HepG2 (cell line): Measurements from ENCODE around the gene TBC1D16. TPM values are rescaled to one million over a fixed set of nuclear protein-coding genes. Genes with fewer than 3 reads are reported as not detected.

Experiments
- ATAC-seq: fragments of 200-7000 bp; cut with Tn5 transposase; 3 replicates; pipeline ENCODE4 v1.9.1; 2020; ENCODE audit warnings: mild to moderate bottlenecking, moderate library complexity
- BruUV-seq: library from RNA; stranded (reverse); fragments of 400-500 nt; replicated peaks from 2 replicates; lab custom pipeline; 2021; lab: Mats Ljungman, UMichigan
- CTCF ChIA-PET: fragments of 300-600 bp; formaldehyde crosslinking; extraction: SDS; loops from one replicate; lab custom pipeline; 2021; ENCODE audit warnings: low total read pairs, inconsistent platforms, low intra/inter-chr PET ratio; lab: Yijun Ruan, JAX
- POLR2A ChIA-PET: fragments of 350-600 bp; sonication (Branson Sonifier 250); formaldehyde crosslinking; loops from one replicate; lab custom pipeline; 2020; ENCODE audit warnings: antibody characterized with exemption, inconsistent platforms; lab: Yijun Ruan, JAX
- DNase-seq: peaks from one replicate; pipeline ENCODE4 v3.0.0-alpha.2; 2015; ENCODE audit warnings: low spot score
- FAIRE-seq: peaks from 3 replicates; lab custom pipeline; 2011; peaks lifted over from hg19 to GRCh38; lab: Jason Lieb, UNC
- H2AFZ ChIP-seq: one replicate; pipeline ENCODE4 v1.6.1; 2011; ENCODE audit warnings: low read length, inconsistent platforms
- H3K27ac ChIP-seq: fragments of 300-600 bp; 3 replicates; pipeline ENCODE4 v1.8.0; 2011; ENCODE audit warnings: mixed run types, mild to moderate bottlenecking, mixed read lengths, low read length, inconsistent platforms; ENCODE audit not compliant: insufficient read depth; ENCODE audit errors: extremely low read length
- H3K27me3 ChIP-seq, 2 experiments: fragments of 200-600 bp in 1 of 2; 2 replicates in 1 of 2; 3 replicates in 1 of 2; pipeline versions ENCODE4 v1.6.0 to v1.8.0; 2011; ENCODE audit warnings: low read length in 2 of 2, mild to moderate bottlenecking in 2 of 2, moderate library complexity in 2 of 2, inconsistent platforms in 1 of 2; ENCODE audit not compliant: insufficient read depth in 2 of 2, control insufficient read depth in 1 of 2
- H3K36me3 ChIP-seq, 2 experiments: fragments of 200-600 bp in 1 of 2; replicated peaks in 1 of 2; 2 replicates in 1 of 2; 3 replicates in 1 of 2; pipeline versions ENCODE4 v1.5.1 to v1.8.0; 2011; ENCODE audit warnings: low read length in 2 of 2, inconsistent platforms in 1 of 2; ENCODE audit not compliant: insufficient read depth in 2 of 2, control insufficient read depth in 1 of 2
- H3K4me1 ChIP-seq: 2 replicates; pipeline ENCODE4 v1.5.1; 2012; ENCODE audit warnings: low read length, inconsistent platforms; ENCODE audit not compliant: insufficient read depth
- H3K4me2 ChIP-seq: 2 replicates; pipeline ENCODE4 v1.6.0; 2011; ENCODE audit warnings: low read depth, low read length, inconsistent platforms
- H3K4me3 ChIP-seq, 3 experiments: fragments of 200-600 bp in 1 of 3; sonication (generic), shearing (Covaris generic) in 1 of 3; replicated peaks in 1 of 3; 2 replicates each; pipeline ENCODE4 v1.5.1; 2011 to 2016; ENCODE audit warnings: low read length in 3 of 3, inconsistent platforms in 2 of 3, low read depth in 2 of 3, mild to moderate bottlenecking in 2 of 3, control low read depth in 1 of 3, mixed read lengths in 1 of 3; ENCODE audit not compliant: insufficient read depth in 1 of 3
- H3K79me2 ChIP-seq: one replicate; pipeline ENCODE4 v1.6.1; 2011; ENCODE audit warnings: low read length, inconsistent platforms; ENCODE audit not compliant: insufficient read depth
- H3K9ac ChIP-seq: 2 replicates; pipeline ENCODE4 v1.6.0; 2011; ENCODE audit warnings: mild to moderate bottlenecking, low read depth, low read length, inconsistent platforms; ENCODE audit not compliant: insufficient read depth
- H3K9me3 ChIP-seq: 2 replicates; pipeline ENCODE4 v1.5.1; 2012; ENCODE audit warnings: mild to moderate bottlenecking, low read length
- H4K20me1 ChIP-seq: 2 replicates; pipeline ENCODE4 v1.6.0; 2011; ENCODE audit warnings: inconsistent platforms, mild to moderate bottlenecking, low read length, moderate library complexity; ENCODE audit not compliant: insufficient read depth
- AHDC1 ChIP-seq: sonication (generic); formaldehyde crosslinking; IDR thresholded peaks from 2 replicates; pipeline ENCODE4 v1.5.1; 2020; ENCODE audit warnings: mild to moderate bottlenecking, missing genetic modification reagents, borderline replicate concordance
- AKAP8 ChIP-seq: sonication (generic); formaldehyde crosslinking; IDR thresholded peaks from 2 replicates; pipeline ENCODE4 v1.5.1; 2020; ENCODE audit warnings: mild to moderate bottlenecking, missing genetic modification reagents
- ATF4 ChIP-seq, 2 experiments: fragments of 450-650 bp in 1 of 2; sonication (generic) in 1 of 2; formaldehyde crosslinking; IDR thresholded peaks; 2 replicates each; pipeline versions ENCODE4 v1.5.0 to v1.8.0; 2020 to 2022; ENCODE audit warnings: mild to moderate bottlenecking in 1 of 2, missing genetic modification reagents in 1 of 2
- CHD2 ChIP-seq: IDR thresholded peaks from 2 replicates; pipeline ENCODE4 v1.6.1; 2011; ENCODE audit warnings: low read depth, low read length, improper control_type of control experiment
- FOXA1 ChIP-seq, 2 experiments: fragments of 450-650 bp in 1 of 2; sonication (generic) in 1 of 2; formaldehyde crosslinking in 1 of 2; IDR thresholded peaks; 2 replicates each; pipeline versions ENCODE4 v1.4.0 to v1.6.1; 2016 to 2020; ENCODE audit warnings: missing genetic modification reagents in 1 of 2
- FOXK1 ChIP-seq: sonication (generic); formaldehyde crosslinking; IDR thresholded peaks from 2 replicates; pipeline ENCODE4 v1.4.0; 2020; ENCODE audit warnings: low read depth, missing genetic modification reagents, borderline replicate concordance
- FOXP1 ChIP-seq, 2 experiments: fragments of 450-650 bp in 1 of 2; IDR thresholded peaks; 2 replicates each; pipeline ENCODE4 v1.6.1; 2017 to 2018; ENCODE audit warnings: antibody characterized with exemption in 1 of 2
- ISL2 ChIP-seq: sonication (generic); formaldehyde crosslinking; IDR thresholded peaks from 2 replicates; pipeline ENCODE4 v1.5.0; 2020; ENCODE audit warnings: missing genetic modification reagents
- SRF ChIP-seq: IDR thresholded peaks from 2 replicates; pipeline ENCODE4 v1.6.1; 2011; ENCODE audit warnings: mild to moderate bottlenecking, low read depth, low read length, moderate library complexity
- ZBTB39 ChIP-seq: sonication (generic); formaldehyde crosslinking; IDR thresholded peaks from 2 replicates; pipeline ENCODE4 v1.5.0; 2020; ENCODE audit warnings: missing genetic modification reagents
- ZNF281 ChIP-seq: sonication (generic); formaldehyde crosslinking; IDR thresholded peaks from 2 replicates; pipeline ENCODE4 v1.4.0; 2020; ENCODE audit warnings: missing genetic modification reagents, borderline replicate concordance
- ZSCAN31 ChIP-seq: sonication (generic); formaldehyde crosslinking; IDR thresholded peaks from 2 replicates; pipeline ENCODE4 v1.5.0; 2020; ENCODE audit warnings: low read depth, mild to moderate bottlenecking, missing genetic modification reagents
- WGBS: methylation state at CpG from one replicate; pipeline ENCODE4 v1.1.6; 2017; ENCODE audit warnings: low lambda C conversion rate; 5-methylcytosine and 5-hydroxymethylcytosine counted together
- in situ Hi-C: cut with HindIII; loops from 2 replicates; pipeline ENCODE4 v1.10.0; 2017; ENCODE audit warnings: low pct_unique_long_range_greater_than_20kb; ENCODE audit not compliant: extremely low pct_ligation_motif_present
- intact Hi-C: fragments of 100-400 bp; cut with micrococcal nuclease; formaldehyde crosslinking; loops from one replicate; pipeline ENCODE4 v1.10.0; 2022; ENCODE audit not compliant: unreplicated experiment
- polyA plus RNA-seq, 8 experiments: library from polyadenylated mRNA; depleted of rRNA in 3 of 8; stranded (reverse) in 7 of 8; unstranded in 1 of 8; fragments of >200 nt; fragmentation: Illumina TruSeq in 4 of 8; extraction: Trizol in 4 of 8; gene quantifications; 2 replicates each; pipeline versions ENCODE4 v1.2.1 to v1.2.3, GENCODE V29; 2011 to 2016; ENCODE audit warnings: low read depth in 4 of 8, missing spikeins in 1 of 8, mixed read lengths in 1 of 8; ENCODE audit not compliant: insufficient read depth in 1 of 8
- total RNA-seq, 5 experiments: library from RNA; depleted of rRNA; stranded (reverse); fragments of >200 nt; fragmentation: Illumina TruSeq; extraction: Trizol; gene quantifications; 2 replicates each; pipeline ENCODE4 v1.2.3, GENCODE V29; 2016; ENCODE audit warnings: low read depth in 1 of 5

The TBC1D16 gene
- total and polyA plus RNA-seq, 2 of the 13 experiments (the other 11 are each of a cell fraction or from before 2014, with no cell fraction given): 14.9 to 24.9 TPM

- no peak for FAIRE-seq
- Histone ChIP-seq H3K4me1 (peaks cover 48% of the 10 kb centered on the region), H3K9ac (no peak overlapping the region), H3K9me3 (no peaks in the 10 kb centered on the region), H3K36me3 (no peaks in the 10 kb centered on the region), H3K79me2 (no peaks in the 10 kb centered on the region), H2AFZ (no peak overlapping the region), H3K27me3 (no peaks in the 10 kb centered on the region; a peak in 1 of 5 replicates)
- no peak for ATAC-seq
- 85% methylated on average over 6 of the region's 6 CpGs for WGBS
- no peak for DNase-seq
- TF ChIP-seq CHD2 (no peak), AHDC1 (no peak), FOXP1 (IDR thresholded peaks at IDR 0.05) (no peak), FOXP1 (CRISPR knock-in tag; IDR thresholded peaks at IDR 0.05) (no peak), ZNF281 (no peak), FOXA1 (IDR thresholded peaks at IDR 0.05) (no peak), FOXA1 (CRISPR knock-in tag; IDR thresholded peaks at IDR 0.05) (no peak), AKAP8 (CRISPR knock-in tag) (no peak), ZBTB39 (CRISPR knock-in tag) (no peak), ISL2 (CRISPR knock-in tag) (no peak), SRF (no peak), FOXK1 (CRISPR knock-in tag) (no peak), ZSCAN31 (CRISPR knock-in tag) (no peak), ATF4 (CRISPR knock-in tag; IDR thresholded peaks at IDR 0.05) (no peak)
- TF ChIP-seq, all 625 proteins: peak for 0
- BruUV-seq: no TSS peak
- Histone ChIP-seq H3K4me2 (no peak overlapping the region), H3K27ac (no peak overlapping the region), H4K20me1 (no peaks in the 10 kb centered on the region), H3K4me3 (no peak overlapping the region)
- ChIA-PET CTCF (no interaction called here), POLR2A (interaction anchor here (1.0 kb wide), 1 partner anchor 79 kb away, joined by 4 read pairs; no protein-coding TSS in a partner anchor)
- intact Hi-C loops: loop anchor here (5.0 kb wide), 1 partner anchor 35 kb away; the partner anchor contains the start of genes CCDC40 and TBC1D16
- in situ Hi-C loops: no loop called here
Observed at GRCh38 chr17:80072410-80072809, 36.7 kb upstream of the TBC1D16 start.
